ENCODE results near the gene TMEM119.
A peak's percentile ranks its signal among the peaks of the same experiment; 100 is the strongest.
"Not testable (repeated sequence)": the region's sequence is repeated elsewhere in the genome, so short reads cannot be mapped to it uniquely, and the experiment has no call there.

Gene TMEM119

DNA sequence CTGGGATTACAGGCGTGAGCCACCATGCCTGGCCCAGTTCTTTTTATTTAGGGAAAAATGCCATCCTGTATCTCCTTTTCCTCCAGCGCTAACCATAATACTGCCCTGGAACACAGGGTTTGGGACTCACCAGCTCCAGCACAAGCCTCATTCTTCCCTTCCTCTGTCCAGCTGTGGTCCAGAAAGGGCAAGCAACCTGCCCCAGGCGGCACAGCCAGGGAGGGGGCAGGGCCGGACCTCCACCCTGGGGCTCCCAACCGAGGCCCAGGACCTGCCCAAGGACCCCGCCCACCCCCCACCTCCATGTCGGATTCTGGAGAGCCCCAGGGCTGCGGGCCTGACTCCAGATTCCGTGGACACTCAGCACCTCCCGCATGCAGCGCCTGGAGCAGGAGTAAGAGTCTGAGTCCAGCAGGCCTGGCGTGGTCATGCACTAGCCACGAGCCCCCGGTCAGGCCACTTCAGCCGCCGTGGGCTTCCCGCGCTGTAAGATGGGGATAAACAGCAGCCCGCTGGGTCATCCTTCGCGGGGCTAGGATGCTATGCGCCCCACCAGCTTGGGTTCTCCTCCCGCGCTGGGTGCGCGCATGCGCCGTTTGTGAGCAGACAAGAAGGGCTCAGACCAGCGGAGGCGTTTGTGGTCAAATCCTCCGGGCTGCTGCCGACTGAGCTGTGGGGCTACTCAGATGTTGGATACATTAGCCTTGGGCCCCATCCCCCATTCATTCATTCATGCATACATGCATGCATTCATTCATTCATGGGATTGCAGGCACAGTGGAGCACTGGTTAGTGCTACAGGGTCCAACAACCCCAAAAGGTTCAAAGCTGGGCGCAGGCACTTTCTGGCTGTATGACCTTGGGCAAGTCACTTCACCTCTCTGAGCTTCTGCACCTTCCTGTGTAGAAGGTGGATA lies 16.3 kb downstream of the TMEM119 start:
- no peak for DNase-seq

DNA sequence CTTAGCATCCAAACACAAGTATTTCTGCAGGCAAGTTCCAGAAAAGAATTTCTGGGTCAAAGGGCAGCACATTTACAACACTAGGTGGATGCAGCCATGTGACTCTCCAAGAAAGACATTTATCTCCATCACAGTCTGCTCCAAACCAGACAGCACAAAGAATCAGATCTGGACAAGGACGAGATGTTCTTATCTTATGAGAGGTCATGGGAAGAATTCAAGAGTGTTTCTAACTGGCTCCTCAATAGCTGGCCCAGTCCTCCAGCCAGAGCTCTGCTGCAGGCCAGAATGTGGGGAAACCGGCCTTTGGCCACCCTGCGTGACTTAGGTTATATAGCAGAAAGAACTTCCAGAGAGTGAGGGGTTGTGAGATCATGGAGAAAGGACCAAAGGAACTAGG lies 17.4 kb downstream of the TMEM119 start:
- DNase-seq: no peak

DNA sequence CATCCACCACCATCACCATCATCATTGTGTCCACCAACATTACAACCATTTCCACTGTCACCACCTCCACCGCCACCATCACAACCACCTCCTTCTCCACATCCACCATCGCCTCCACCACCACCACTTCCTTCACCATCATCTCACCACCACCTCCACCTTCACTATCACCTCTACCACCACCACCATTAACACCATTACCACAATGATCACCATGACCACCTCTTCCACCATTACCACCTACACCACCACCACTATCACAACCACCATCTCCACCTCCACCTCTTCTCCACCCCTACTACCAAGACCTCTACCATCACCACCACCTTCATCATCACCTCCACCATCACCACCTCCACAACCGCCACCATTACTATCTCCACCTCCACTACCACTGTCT lies 19.1 kb downstream of the TMEM119 start:
- no peak for DNase-seq

DNA sequence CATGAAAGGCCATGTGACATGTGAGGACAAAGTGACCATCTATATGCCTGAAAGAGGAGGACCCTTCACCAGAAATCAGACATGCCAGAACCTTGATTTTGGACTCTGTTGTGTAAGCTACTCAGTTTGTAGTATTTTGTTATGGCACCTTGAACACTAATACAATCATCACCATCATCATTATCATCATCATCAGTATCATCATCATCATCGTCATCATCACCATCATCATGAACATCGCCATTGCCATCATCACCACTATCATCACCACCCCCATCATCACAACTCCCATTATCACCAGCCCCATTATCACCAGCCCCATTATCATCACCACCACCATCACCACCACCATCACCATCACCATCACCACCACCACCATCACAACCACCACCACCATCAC lies 19.6 kb downstream of the TMEM119 start:
- no peak for DNase-seq

DNA sequence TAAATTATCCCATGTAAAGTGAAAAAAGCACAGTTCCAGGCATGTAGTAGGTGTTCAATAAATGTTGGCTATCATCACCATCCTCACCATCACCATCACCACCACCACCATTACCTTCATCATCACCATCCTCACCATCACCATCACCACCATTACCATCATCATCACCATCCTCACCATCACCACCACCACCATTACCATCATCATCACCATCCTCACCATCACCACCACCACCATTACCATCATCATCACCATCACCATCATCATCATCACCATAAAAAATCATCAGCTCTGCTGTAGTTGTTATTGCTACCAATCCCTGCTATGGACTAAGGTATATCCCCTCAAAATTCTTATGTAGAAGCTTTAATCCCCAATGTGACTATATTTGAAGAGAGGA lies 20.4 kb downstream of the TMEM119 start:
- no peak for DNase-seq

DNA sequence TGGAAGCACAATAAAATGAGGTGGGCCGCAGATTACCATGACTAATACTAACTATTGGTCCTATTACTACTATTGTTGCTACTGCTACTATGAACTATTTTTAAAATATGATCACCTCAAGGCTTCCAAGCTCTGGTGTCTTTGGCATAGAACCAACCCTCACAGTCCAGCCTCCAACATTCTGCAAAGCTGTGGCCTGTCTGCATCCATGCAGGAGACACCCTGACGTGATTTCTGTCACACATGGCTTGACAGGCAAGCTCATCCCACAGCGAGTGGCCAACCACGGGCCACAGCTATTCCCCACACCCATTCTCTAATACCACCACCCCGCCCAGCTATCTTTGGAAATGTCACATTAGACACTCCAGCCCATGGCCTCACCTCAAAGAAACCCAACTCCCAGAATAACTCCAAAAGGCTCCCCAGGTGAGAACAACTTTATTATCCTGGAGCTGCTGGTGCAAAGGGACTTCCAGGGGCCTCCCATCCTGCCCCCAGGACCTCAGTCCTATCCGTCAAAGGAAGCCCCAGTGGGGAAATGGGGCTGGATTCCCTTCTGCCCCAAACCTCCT lies 21.1 kb downstream of the TMEM119 start:
- no peak for DNase-seq

DNA sequence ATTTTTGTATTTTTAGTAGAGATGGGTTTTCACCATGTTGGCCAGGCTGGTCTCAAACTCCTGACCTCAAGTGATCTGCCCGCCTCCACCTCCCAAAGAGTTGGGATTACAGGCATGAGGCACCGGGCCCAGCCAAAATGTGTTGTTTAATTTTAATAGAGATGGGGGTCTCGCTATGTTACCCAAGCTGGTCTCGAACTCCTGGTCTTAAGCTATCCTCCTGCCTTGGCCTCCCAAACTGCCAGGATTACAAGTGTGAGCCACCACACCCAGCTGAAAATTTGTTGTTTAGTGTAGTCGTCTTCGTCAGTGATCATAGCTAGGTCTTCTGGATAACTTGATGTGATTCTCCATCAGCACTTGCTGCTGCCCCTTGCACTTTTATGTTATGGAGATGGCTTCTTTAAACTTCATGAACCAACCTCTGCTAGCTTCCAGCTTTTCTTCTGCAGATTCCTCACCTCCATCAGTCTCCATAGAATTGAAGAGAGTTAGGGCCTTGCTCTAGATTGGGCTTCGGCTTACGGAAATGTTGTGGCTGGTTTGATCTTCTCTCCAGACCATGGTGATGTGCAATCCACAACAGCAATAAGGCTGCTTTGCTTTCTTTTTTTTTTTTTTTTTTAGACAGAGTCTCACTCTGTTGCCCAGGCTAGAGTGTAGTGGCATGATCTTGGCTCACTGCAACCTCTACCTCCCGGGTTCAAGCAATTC lies 22.5 kb downstream of the TMEM119 start:
- DNase-seq: no peak

DNA sequence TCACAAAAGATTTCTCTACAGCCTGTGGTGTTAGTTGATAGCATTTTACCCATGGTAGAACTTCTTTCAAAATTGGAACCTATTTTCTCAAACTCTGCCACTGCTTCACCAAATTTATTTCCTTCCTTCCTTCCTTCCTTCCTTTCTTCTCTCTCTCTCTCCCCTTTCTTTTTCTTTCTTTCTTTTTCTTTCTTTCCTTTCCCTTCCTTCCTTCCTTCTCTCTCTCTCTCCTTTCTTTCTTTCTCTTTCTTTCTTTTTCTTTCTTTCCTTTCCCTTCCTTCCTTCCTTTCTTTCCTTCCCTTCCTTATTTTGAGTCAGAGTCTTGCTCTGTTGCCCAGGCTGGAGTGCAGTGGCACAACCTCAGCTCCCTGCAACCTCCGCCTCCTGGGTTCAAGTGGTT lies 23.6 kb downstream of the TMEM119 start:
- DNase-seq: not testable (repeated sequence)

DNA sequence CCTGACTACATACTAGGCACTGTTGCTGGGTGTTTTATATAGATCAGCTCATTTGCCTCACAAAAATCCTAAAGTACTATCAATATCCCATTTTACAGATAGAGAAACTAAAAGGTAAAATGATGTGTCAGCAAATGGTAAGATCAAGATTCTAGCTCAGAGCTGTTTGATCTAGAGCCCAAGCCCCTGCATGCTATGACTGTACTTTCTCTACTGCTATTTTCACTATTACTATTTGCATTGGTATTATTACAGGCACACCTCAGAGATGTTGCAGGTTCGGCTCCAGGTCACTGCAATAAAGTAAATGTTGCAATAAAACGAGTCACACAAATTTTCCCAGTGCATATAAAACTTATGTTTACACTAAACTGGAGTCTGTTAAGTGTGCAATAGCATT lies 24.6 kb downstream of the TMEM119 start:
- no peak for DNase-seq

DNA sequence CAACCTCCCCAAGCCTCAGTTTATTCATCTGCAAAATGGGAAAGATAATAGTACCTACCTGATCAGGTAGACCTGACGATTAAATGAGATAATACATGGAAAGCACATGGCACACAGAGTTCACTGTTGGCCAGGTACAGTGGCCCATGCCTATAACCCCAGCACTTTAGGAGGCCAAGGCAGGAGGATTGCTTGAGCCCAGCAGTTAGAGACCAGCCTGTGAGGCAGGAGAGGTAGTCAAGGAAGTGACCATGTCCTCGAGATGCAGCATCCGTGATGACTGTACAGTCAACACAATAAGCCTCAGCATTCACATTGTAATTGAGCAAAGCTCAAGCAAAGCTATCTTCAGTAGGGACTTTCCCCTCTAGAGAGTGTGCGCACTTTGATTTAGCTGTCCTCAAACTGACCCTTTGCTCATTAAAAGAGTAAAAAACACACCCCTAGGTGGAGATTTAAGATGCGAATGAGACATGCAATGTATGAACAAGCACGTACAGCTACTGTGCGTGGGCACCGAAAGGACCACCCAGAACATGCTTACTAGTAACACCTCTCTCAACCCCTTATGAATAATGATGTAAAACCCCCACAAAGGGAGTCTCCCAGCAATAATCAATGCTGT lies 25.6 kb downstream of the TMEM119 start:
- no peak for DNase-seq

DNA sequence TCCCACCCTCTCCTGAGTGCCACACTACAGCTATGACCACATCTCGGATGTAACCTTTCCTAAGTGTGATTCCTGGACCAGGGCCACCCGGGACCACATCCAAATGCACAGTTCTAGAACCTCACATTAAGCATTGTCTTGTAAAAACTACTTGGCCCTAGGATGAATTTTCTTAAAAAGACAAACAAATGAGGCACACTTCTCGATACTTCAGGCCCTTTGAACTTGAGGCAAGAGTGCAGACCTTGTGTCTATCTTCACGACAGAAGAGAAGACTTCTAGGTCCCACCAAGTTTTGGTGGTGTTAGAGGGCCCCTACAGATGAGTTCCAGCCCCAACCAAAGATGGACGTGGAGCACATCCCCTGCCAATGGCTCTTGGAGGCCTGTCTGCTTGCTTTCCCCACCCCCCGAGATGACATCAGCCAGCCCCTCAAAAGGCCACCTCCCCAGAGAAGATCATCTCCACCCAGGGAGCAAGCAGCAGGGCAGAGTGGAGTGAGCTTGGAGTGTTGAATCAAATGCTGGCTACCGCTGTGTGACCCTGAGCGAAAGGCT lies 26.2 kb downstream of the TMEM119 start:
- no peak for DNase-seq

DNA sequence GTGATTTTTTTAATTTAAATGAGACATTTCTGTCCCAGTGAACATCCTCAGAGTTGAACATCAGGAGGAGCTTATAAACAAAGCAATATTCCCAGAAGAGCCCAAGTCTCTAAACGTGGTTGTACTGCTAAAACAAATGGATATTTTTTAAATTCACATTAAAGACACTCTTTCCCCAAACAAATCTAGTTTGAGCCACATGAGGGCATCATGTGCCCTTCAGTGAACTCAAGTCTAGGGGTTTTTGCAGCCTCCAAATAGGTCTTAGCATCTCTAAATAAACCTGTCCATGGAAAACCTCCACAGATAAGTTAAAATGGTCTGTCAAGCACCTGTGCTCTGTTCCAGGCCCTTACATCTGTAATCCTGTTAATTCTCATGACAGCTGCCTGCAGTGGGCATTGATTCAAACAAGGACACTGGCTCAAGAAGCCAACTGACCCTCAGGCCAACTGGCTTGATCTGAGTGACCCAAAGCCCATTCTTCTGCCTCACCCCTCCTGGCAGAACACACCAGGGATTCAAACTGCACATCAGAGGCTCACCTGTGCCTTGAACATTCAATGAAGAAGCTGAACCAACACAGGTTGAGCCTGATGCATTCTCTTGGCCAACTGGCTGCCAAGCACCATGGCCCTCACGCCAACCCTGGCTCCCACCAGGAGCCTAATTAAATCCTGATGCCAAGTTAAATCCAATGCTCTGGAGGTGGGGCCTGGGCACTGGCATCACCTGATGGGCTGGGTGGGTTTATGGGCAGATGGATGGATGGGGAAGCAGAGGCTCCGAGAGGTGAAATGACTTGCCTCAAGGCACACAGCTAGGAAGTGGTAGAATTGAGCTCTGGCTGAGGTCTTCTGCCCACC lies 26.9 kb downstream of the TMEM119 start:
- no peak for DNase-seq

DNA sequence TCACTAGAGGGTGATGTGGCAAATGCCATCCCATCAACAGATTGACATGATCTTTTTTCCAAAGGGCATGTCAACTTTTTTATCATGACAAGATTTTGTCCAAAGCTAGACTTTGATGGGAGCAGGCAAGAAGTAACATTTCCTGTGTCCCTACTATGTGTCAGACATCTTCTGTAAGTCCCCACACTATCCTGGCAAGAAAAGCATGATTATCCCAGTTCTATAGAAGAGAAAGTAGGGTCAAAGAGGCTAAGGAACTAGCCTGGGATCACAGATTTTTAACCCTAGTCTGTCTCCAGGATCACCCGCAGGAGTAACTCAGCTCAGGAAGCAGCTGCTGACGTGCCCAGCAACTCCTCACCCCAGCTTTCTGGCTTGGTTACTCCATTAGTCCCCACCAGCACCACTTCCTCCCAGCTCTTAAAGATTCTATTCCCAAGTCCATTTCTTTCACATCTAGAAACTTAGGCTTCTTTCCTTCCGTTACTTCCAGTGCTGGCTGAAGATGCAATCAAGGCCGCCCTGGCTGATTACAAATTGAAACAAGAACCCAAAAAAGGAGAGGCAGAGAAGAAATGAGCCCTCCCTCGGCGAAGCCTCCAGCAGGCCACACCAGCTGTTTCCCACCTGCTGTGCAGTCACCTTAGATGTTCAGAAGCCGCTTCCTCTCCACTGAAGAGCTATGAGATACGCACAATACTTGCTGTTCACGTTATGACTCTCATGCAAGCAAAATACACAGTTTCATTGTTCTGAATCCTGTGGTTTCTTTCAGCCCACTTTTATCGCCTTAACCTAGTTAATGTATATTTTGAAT lies 29.3 kb downstream of the TMEM119 start:
- DNase-seq: peak; percentile 86

DNA sequence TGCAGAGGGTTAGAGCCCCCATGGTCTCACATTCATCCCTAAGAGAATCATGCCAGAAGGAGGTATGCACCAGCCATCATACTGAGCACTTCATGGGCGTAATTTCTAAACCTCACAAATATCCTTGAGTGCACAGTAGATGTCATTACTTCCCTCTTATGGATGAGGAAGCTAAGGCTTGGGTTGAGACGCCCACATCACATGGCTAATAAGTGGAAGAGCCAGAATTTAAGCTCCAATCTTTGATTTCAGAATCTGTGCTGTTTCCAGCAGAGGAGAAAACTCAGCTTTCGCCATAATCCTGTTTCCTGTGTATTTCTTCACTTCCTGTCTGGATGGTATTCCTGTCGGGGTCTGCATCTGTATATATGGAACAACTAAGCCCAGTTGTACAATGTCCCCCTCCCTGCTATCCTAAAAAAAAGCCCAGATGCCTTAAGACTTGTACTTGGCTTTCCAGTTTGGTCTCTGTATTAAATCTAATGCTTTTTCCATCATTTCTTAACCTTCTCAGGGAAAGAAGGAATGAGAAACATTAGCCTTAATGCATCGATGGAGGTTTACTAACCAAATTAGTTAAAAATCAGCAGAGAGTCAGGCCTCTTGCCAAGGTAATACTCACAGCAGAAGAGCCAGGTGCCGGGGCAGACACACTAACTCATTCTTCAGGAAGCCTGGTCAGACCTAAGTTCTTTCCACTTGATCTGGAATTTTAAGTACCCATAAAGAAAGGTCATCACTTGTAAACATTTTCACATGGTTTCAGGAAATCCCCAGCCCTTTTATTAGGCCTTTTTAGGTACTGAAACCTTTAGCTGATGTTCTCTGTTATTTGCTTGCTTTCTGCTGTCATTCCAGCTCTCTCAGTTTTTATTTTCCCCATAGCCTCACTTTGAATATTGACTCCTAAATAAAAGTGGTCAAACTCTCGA lies 30.2 kb downstream of the TMEM119 start:
- DNase-seq: no peak

DNA sequence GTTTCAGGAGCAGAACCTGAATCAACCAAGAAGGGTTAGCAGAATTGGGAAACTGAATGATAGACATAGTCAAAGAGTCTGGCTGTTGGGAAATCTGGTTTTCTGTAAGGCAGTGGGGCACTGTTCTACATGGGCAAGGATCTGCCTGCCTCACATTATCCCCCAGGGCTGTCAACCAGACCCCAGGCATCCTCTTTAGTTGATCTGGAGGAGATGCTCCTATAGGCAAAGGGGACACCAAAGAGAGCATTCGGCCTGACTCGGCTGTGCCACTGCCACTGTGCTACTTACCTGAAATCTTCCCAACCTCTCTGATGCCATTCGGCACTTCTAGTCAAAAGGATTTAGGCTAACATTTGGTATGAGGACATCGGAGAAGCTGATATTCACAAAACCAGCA lies 31.4 kb downstream of the TMEM119 start:
- no peak for DNase-seq

DNA sequence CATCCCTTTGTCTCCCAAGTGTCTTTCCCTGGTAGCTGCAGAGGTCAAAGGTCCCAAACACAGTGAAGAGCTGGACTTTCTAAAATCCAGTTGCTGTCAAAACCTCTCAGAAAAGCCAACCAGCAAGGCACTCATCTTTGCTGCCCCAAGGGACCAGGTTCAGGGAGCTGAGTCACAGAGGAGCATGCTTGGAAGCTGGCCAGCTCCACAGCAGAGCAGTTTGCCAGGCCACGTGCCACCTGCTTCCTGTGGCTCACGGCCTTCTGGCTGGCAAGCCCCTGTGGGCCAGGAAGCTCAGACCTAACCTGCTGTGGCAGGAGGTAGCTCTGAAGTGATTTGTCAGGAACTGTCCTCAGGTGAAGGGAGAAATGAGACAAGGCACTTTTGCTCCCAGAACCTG lies 31.9 kb downstream of the TMEM119 start:
- peak; percentile 88 for DNase-seq

DNA sequence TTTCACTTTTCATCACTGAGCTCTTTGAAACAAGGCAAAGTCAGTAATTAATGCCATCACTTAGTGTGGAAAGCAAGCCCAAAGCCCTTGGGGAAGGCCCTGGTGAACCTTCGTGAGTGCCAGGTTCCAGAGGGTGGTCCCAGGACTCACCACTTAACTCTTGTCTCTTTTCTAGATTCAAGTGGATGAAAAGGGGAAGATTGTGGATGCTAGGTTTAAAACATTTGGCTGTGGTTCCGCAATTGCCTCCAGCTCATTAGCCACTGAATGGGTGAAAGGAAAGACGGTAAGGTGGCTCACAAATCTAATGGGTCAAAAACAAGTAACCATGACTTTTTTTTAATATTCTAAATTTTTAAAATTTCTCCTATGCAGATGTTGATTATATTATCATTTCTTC lies 32.7 kb downstream of the TMEM119 start:
- DNase-seq: no peak

DNA sequence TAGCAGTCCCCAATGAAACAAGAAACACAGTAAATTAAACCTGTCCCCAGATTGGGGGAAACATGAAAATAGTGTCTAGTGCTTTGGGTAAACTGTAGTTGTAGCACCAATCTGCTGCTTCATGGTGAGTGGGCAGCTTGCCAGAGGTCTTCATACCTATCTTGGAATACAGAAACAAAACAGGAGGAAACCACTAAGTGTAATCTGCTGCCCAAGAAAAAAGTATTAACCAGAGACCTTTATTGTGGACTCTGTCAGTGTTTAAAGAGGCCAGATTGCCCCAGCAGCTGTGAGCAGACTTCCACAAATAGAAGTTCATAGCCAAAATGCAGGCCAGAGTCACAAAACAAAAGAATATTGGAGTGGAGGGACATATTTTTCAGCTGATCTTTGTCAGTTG lies 33.2 kb downstream of the TMEM119 start:
- no peak for DNase-seq

DNA sequence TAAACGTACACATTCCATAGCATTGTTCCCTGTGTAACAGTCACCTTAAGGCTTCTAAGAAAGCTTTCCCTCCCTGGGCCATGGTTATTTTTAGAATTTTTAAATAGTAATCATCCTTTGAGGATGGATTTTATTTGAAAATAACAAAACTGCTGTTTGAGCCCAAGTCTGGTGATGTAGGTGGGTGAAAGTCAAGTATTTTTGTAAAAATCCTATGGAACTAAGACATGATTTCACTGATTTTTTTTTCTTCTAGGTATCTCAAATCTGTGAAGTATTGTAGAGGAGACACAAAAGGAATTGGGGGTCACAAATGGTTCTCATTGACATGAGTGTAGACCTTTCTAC lies 34.1 kb downstream of the TMEM119 start:
- DNase-seq: no peak

DNA sequence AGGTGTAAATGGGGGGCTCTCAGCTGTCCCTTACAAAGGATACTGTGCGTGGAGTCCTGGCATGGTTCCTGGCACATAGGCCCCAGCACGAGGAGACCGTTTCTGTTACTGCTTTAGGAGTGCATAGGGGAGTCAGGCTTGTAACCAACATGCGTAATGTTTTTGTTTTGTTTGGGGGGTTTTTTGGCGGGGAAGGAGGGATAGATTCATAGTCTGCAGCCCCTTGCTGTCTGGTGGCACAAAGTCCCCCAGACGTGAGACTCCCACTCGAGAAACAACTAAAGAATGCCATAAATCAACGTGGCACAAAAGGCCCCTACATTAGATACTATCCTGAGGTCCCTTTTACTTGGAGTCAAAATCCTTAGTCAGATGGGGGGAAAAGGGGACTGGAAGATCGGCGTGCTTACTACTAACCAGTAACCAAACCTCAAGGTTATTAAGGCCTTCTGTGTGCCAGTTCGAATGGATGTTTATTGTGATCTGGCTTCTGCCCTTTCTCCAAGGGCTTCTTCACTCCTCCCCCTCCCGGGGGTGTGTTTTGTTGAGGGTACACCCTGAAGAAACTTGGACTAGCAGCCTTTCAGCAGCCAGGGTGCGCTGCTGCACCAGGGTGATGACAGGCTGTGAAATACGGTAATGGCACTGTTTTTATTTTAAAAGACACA lies 34.6 kb downstream of the TMEM119 start:
- peak; percentile 95 for DNase-seq
